ENCODE measurements around the gene VGLL1.

VGLL1 gene

DNA sequence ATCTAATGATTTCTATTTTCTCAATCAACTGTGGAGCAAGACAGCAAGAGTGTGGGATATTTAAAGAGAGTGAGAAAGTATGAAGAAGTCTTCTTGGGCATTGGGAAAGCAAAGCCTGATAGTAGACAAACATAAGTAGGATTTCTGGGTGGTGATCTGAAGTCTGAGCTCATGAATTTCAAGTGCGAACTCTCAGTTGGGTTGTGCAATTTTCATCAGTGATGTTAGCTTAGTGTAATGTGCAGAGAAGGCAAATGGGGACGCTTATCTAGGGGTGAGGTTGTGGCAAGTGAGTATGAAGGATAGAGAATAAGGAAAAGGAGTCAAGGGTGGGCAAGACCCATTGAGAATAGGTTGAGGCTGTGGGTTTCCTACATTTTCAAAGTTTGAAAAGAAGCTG, 23.7 kb downstream of the VGLL1 start:
- DNase-seq, result no peak

DNA sequence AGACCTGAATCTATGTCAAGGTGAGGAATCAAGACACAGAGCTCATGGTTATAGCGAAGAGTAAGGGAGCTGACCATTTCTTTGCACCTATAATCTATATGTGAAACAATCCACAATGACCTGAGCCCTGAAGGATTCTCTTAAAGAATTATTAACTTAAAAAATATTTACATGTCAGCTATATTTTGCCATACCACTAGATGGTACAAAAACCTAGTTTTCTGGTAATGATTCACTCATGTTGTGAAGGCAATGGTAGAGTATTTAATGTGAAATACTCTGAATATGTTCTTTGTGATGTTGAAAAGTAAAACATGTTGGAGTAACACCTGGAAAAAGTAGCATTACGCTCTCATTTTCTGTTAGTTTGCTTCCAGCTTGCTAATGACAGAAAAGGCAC, 40.0 kb downstream of the VGLL1 start:
- DNase-seq, result no peak

DNA sequence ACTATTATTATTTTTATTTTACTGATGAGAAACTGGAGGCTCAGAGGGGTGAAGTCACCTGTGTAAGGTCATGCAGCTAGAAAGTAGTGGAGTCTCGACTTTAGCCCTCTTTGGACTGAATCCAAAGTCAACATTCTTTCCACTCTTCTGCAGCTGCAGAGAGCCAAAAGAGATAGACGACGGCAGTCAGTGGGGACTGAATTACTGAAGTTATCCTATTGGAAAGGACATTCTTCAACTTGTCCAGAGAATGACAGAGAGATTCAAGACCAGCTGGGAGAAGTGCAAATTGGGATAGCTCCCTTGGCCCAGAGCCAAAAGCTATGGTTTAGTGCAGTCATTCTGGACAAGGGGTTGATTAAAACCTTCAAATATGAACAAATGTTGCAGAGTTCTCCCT, 42.5 kb downstream of the VGLL1 start:
- DNase-seq, result no peak

- DNase-seq, result peak; percentile 3 to 45 (median 13)
Measured at GRCh38 chrX:136577552-136577951, 45.5 kb downstream of the VGLL1 start.

DNA sequence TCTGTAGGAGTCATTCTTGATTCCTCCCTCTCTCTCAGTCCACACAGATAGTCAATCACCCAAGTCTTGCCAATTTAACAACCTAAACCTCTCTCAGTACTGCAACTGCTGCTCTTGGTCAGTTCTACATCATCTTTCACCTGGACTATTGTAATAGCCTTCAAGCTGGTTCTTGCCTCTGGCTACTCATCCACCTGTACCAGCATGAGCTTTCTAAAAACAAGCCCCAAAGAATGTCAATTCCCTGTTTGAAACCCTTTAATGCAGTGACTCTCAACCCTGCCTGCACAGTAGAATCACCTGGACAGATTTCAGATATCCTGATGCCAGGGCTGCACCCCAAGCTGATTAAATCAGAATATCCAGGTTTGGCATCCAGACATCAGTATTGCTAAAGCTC, 48.3 kb downstream of the VGLL1 start:
- DNase-seq, result no peak

- no peak for DNase-seq
Measured at GRCh38 chrX:136582624-136583023, 50.6 kb downstream of the VGLL1 start.

- DNase-seq, result peak in 1 of 4 experiments; percentile 1
Measured at GRCh38 chrX:136584545-136584944, 52.5 kb downstream of the VGLL1 start.

DNA sequence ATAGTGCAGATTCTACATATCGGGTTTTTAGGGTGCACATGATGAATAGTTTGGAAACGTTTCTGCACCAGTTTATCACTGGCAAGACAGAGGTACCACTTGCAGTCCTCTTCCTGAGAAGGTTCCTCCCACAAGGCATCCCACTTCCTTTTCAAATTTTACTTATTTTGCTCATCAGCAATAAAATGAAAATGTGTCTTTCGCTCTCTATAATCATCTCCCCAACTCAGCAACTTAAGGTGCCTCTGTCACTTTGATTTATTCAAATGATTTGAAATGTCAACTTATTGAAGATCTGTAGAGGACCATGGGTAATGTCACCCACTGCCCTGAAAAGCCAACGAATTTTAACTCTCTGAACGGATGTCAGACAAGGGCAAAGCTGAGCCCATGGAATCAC, 53.2 kb downstream of the VGLL1 start:
- DNase-seq, result no peak

DNA sequence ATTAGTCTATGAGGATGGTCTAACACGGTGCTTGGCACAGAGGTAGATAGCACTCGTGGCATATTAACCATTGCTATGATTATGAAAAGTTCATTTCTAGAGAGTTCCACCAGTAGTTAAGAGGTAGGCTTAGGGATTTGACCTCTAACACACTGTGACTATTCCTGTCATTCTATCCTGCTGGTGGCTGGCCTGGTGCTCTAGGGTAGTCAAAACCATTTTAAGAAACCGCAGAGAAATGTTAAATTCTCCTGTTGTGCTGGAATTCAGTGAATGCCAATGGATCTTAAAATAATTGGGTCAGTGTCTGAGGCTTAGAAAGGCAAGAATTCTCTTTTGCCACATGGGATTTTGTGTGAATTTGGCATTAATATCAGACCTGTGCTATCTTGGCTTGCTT, 53.9 kb downstream of the VGLL1 start:
- no peak for DNase-seq

DNA sequence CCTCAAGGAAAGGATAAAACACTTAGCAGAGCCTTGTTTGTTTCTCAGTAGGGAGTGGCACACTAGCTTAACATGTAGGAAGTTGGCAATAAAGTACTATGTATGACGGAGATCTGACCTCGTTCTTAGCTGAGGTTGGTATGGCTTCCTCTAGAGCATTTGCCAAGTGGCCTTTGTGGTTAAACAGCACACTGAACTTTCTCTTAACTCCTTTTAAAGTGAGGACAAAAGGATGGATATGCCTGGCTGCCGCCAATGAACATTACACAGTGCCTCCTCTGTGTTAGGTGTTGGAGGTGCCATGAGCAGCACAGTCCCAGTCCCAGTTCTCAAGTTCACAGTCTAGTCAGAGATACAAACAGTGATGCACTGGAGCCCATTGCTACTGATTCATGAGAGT, 54.4 kb downstream of the VGLL1 start:
- DNase-seq, result no peak

DNA sequence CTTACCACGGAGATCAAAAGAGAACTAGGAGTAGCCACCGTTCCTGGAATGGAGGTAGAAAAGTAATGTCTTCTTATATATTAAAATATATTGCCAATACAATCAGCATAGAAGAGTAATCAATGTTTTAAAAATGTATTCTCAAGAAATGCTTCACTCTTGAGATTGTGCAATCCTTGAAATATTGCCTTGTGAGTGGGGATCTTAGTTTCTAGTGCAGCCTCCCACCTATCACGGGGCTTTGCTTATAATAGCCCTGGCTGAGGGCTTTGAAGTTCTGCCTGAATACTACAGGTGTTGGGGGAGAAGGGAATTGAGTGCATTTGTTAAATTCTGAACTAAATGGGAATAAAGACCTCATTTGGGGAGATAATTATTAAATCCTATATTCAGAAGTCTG, 55.5 kb downstream of the VGLL1 start:
- DNase-seq, result no peak

GRCh38 chrX:136588036-136588435, 56.0 kb downstream of the VGLL1 start:
- DNase-seq, result no peak

- DNase-seq, result no peak
Measured at GRCh38 chrX:136589966-136590365, 58.0 kb downstream of the VGLL1 start.

GRCh38 chrX:136597356-136597755, 65.3 kb downstream of the VGLL1 start:
- DNase-seq, result no peak

GRCh38 chrX:136597954-136598353, 65.9 kb downstream of the VGLL1 start:
- no peak for DNase-seq

GRCh38 chrX:136598631-136599030, 66.6 kb downstream of the VGLL1 start:
- DNase-seq, result no peak

- no peak for DNase-seq
Measured at GRCh38 chrX:136600059-136600458, 68.0 kb downstream of the VGLL1 start.

All from activated CD4-positive, CD25-positive, alpha-beta regulatory T cell (primary cell).